ENCODE data around the gene PDGFA.

PDGFA gene

GRCh38 chr7:519484-520390 is at the start of gene PDGFA:
TSS of gene PDGFA (minus strand) at chr7:519846. CDS start at chr7:519001, 845 bp downstream.
- DNase-seq (ENCODE audit: low read depth) = peak; percentile 58

DNA sequence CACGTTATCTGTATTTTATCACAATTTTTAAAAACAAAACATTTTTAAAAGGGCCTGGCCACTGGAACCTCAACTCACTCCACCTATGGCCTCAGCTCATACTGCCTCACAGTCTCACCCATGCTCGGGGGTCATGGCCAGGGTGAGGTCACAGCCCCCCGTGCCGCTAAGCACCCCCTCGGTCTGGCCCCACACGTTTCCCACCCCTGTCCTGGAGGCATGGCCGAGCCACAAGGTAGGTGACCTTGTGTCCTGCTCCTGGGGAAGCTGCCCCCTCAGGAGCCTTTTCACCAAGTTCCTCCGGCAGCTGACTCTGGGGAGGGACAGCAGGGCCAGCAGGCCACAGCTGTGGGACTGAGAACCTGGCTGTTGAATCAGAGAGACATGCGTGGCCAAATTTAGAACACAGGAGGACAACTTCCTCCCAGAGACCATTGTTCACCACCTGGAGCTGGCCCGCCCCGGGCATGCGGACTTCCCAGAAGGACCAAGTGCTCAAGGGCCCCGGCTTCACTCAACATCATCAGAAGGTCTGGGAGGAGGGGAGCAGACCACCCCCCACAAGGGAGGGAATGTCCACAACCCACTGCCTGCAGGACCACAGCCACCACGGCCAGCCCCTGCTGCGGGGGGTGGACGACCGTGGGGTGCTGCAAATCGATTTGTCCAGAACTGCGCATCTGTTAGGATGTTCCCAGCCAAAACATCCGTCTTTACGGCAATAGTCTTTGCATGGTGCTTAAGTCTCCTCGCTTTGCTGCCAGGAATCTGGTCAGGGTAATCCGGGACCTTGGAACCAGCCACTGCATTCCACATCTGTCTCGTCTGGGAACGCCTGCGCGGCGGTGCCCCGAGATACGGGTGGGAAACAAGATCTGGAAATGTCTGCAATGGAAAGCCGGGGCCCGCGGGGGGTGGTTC is 48.6 kb upstream of the PDGFA start:
- peak; percentile 38 for DNase-seq (ENCODE audit: low read depth)

DNA sequence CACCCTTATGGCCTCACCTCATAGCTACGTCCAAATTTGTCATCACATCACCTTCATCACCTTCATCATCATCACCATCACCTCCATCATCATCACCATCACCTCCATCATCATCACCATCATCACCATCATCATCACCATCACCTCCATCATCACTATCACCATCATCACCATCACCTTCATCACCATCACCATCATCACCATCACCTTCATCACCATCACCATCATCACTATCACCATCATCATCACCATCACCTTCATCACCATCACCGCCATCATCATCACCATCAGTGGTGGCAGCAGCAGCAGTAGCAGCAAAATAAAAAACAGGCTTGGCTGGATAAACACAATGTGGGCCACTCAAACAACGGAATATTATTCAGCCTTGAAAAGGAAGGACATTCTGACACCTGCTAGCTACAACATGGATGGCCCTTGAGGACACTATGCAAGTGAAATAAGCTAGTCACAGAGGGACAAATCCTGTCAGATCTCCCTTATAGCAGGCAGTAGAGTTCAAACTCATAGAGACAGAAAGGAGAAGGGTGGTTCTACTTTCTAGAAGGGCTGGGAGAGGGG is 47.7 kb upstream of the PDGFA start:
- DNase-seq (ENCODE audit: low read depth) = no peak

GRCh38 chr7:566100-566499 is 46.5 kb upstream of the PDGFA start:
- DNase-seq (ENCODE audit: low read depth) = no peak

DNA sequence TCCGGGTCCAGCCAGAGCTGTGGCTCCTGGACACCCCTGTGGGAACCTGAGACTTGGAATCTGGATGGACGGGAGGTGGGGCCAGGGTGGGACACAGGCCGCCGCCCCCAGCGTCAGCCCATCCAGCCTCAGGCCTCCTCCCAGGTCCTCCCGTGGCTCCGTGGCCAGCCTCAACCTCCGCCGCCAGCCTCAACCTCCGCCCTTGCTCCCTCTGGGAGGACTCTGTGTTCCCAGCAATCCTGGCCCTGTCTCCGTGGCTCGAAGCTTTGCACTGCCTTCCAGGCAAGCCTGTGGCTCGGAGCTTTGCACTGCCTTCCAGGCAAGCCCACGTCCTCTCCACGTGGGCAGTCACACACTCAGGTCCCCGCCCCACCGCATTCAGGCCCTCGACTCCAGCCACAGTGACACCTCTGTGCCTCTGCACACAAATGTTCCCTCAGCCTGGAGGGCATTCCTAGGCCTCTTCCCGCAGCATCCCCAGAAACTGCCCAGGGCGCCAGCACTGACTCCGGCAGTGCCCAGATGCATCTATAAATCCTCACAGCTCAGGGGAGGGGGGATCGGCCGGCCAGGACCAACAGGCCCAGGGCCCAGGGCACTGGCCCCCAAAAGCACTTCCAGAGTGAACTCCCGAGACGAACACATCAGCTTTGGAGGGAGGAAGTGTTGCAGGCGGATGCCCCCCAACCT is 44.7 kb upstream of the PDGFA start:
- no peak for DNase-seq (ENCODE audit: low read depth)

DNA sequence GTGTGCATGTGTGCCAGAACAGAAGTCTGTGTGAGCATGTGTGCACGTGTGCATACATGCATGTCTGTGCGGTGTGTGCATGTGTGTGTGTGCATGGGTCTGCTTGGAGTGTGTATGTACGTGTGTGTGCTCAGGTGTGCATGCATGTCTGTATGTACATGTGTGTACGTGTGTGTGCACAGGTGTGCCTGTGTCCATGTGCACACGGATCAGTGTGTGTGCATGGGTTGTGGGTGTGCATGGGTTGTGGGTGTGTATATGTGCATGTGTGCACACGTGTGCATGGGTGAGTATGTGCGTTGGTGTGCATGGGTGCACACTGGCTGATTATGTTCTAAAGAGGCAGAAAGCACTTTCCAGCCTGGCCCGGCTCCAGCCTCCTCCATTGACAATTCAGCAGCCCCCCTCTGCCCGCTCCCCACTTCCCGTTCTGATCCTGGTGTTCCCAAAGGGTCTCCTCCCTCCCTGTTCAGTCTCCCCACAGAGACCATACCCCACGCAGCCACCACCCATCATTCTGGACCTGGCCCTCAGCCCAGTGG is 44.1 kb upstream of the PDGFA start:
- DNase-seq (ENCODE audit: low read depth) = no peak

DNA sequence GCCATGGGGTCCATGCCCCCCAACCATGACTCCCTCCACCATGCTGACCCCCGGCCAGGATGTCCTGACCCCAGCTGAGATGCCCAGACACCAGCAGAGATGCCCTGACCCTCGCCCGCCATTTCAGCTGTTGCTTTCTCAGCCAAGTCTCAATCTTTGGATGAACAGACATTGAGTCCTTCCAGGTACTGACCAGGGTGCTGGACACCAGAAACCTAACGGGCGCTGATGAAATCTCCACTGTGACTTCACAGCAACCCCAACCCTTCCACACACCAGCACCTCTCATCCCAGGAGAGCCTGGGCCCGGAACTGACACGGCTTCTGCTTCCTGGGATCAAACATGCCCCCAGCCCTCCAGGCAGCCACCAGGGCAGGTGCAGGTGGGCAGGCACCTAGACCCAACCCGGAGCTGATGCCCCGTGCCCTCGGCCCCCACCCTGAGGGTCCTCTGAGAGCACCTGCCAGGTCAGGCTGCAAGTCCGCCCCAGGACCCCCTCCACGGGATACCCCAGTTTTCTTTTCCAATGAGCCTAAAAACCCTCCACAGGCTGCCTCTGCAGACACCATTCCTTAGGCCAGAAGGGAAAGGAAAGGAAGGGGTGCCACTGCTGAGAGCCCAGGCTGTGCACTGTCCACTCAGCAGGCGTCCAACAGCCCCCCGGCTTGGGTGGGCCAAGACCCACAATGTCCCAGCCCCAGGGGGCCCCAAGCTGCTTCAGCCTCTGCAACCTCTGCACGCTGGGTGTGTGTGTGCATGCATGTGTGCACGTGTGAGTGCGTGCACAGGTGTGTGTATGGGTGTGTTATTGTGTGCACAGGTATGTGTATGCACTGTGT is 43.4 kb upstream of the PDGFA start:
- no peak for DNase-seq (ENCODE audit: low read depth)

- no peak for DNase-seq (ENCODE audit: low read depth)
Observed at GRCh38 chr7:562374-562675, 42.7 kb upstream of the PDGFA start.

GRCh38 chr7:561631-562373 is 42.2 kb upstream of the PDGFA start:
- no peak for DNase-seq (ENCODE audit: low read depth)

DNA sequence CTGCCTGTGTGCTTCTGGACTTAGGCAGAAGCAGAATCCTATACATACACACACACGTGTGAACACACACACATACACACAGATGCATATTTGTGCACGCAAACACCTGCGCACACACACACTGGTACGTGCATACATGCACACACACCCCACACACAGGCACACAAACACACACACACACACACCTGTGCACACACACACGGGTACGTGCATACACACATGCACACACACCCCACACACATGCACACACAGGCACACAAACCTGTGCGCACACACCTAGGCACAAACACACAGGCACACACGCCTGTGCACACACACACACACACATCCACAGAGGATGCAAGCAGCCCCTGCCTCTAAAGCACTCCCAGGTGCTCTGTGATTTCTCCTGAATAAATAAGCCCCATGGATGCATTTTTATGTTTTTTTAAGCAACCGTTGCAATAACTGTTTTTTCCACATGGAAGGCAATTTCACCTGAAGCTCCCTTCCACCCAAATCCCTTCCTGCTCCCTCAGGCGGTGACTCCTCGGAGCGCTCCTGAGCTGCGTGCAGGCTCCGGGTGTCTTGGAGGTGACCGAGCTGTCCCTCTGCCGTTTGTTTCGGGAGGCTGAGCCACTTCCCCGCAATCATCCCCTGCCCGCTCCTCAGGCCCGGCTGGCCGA is 41.5 kb upstream of the PDGFA start:
- no peak for DNase-seq (ENCODE audit: low read depth)

- no peak for DNase-seq (ENCODE audit: low read depth)
Observed at GRCh38 chr7:559396-559705, 39.7 kb upstream of the PDGFA start.

DNA sequence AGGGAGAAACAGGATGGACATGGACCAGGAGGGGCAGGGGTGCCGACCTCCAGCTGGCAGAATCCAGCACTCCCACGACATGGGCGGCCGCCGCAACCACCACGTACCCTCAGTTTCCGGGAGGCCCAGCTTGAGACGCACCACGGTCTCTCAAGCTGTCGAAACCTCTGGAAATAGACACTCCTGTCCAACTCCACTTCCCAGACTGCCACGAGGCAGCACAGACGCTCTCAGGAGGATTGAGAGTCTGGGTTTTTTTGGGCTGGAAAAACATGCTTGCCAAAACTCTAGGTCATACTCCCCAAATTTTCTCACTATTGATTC is 37.9 kb upstream of the PDGFA start:
- DNase-seq (ENCODE audit: low read depth) = no peak

GRCh38 chr7:556837-557557 is 37.4 kb upstream of the PDGFA start:
- no peak for DNase-seq (ENCODE audit: low read depth)

DNA sequence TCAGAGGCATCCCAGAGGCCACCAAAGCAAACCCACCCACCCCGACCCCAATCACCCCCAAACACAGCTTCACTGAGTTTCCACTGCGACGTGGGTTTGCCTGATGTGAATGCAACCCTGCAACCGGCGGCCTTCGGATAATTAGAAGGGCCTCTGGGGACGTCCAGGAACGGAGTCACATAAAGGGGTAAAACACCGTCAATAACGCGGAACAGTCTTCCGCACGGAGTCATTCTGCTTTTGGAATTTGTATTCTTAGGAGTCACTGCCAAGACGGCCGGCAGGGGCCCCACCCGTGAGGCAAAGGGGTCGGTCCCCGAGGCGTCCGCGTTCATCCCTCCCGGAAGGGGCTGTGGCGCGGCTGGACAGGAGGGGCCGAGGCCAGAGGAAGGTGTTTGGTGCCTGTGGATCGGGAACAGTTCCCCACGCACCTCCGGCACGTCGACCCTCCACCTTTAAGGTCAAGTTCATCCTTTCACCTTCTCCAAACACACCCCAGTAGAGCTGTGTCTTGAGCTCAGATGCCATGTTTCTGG is 36.7 kb upstream of the PDGFA start:
- DNase-seq (ENCODE audit: low read depth) = no peak

DNA sequence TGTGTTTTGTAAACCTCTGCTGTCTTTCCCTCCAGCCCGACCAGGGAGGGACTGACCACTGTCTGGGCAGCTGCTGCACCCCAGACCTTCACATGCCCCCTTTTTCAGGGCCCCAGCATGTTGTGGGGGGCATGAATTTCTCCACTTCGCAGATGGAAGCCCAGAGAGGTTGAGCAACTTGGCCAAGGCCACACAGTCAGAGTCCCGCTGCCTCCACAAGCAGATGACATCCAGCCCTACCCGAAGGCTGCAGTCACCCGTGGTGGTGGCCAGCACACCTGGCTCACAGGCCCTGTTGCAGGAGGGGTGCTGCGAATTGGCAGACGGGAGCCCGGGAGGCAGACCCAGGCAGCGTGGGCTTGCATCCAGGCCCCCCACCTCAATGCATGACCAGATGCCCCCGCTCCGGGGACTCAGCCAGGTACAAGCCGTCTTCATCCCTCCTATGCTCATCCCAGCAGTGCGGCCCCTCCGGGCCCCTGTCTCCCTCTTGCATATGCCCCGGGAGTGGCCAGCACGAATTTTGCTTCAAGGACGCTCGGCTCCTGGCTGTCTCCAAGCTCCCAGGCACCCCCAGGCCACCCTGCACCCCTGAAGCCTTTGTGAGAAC is 36.0 kb upstream of the PDGFA start:
- DNase-seq (ENCODE audit: low read depth) = no peak

- DNase-seq (ENCODE audit: low read depth) = no peak
Observed at GRCh38 chr7:553636-554111, 34.0 kb upstream of the PDGFA start.

DNA sequence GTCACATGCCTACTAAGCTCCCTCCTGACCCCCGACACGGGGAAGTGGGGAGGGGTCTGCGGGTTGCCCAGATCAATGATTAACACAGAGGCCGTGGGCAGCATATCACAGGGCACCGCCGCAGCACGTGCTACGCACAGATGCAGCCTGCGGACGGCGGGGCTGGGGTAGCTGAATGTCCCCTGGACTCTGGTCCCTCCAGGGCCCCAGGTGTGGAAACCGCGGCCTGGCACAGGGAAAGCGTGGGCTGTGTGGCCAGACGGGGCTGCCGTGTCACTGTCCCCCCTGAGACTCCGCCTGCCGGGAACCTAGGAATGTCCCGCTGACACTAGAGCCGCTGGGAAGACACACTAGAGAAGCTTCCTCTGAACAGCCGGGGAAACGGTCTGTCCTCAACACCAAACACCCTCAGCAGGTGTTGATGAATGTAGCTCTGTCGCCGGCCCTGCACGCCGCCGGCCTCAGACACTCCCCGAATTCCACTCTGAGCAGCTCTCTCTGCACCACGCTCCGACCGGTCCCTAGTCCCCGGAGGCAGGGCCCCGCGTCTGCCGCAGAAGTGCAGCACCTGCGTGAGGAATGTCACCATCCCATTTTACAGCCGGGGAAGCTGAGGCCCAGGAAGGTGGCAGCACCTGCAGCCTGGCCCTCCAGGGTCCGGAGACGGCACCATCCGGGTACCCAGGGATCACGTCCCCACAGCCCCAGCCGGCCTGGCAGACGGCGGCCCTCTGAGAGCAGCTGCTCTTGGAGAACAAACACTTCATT is 33.4 kb upstream of the PDGFA start:
- no peak for DNase-seq (ENCODE audit: low read depth)
